A549 (cell line): ENCODE measurements around the gene PHB1. TPM values are rescaled to one million over a fixed set of nuclear protein-coding genes. Genes with fewer than 3 reads are reported as not detected.

Experiments used
- ATAC-seq, 2 experiments: fragments of 200-7000 bp in 1 of 2; fragments of >200 bp in 1 of 2; cut with Nextera tagmentation in 1 of 2; cut with Tn5 transposase in 1 of 2; 3 replicates each; pipeline versions ENCODE4 v1.8.0 to v1.9.1; 2018 to 2020; ENCODE audit warnings: mild to moderate bottlenecking in 1 of 2, moderate library complexity in 1 of 2
- CTCF ChIA-PET: fragments of 300-600 bp; sonication (Branson Sonifier 250); formaldehyde crosslinking; extraction: SDS; loops from one replicate; lab custom pipeline; 2021; ENCODE audit warnings: antibody characterized with exemption, inconsistent platforms; lab: Yijun Ruan, JAX
- POLR2A ChIA-PET: fragments of 350-600 bp; formaldehyde crosslinking; extraction: SDS; loops from one replicate; lab custom pipeline; 2021; ENCODE audit warnings: antibody characterized with exemption, inconsistent platforms; lab: Yijun Ruan, JAX
- DNase-seq, 2 experiments: peaks; one replicate each; pipeline versions ENCODE4 v3.0.0 to v3.0.0-alpha.2; 2011 to 2016; ENCODE audit warnings: low read depth in 1 of 2, low spot score in 1 of 2
- FAIRE-seq: peaks from 2 replicates; lab custom pipeline; 2011; peaks lifted over from hg19 to GRCh38; lab: Jason Lieb, UNC
- H3K27ac ChIP-seq, 2 experiments: fragments of >200 bp; sonication (Bioruptor Twin); formaldehyde crosslinking; 3 replicates each; pipeline ENCODE4 v1.5.1; 2016 to 2017
- H3K4me1 ChIP-seq: fragments of >200 bp; sonication (Bioruptor Twin); formaldehyde crosslinking; 3 replicates; pipeline ENCODE4 v1.6.1; 2016
- H3K4me2 ChIP-seq: fragments of >200 bp; sonication (Bioruptor Twin); formaldehyde crosslinking; 3 replicates; pipeline ENCODE4 v1.6.1; 2016
- H3K4me3 ChIP-seq: fragments of >200 bp; sonication (Bioruptor Twin); formaldehyde crosslinking; 3 replicates; pipeline ENCODE4 v1.5.1; 2016
- H3K9me3 ChIP-seq: fragments of >200 bp; sonication (Bioruptor Twin); formaldehyde crosslinking; 3 replicates; pipeline ENCODE4 v1.6.1; 2016
- ATOH8 ChIP-seq: fragments of 250-450 bp; sonication (Bioruptor Pico); IDR thresholded peaks from 2 replicates; pipeline ENCODE4 v1.5.0; 2020; ENCODE audit warnings: low read depth, mild to moderate bottlenecking, moderate library complexity
- CBX8 ChIP-seq: fragments of 200-600 bp; sonication (generic); IDR thresholded peaks from 2 replicates; pipeline ENCODE4 v1.6.1; 2016
- CHD4 ChIP-seq: fragments of 200-600 bp; sonication (generic); IDR thresholded peaks from 2 replicates; pipeline ENCODE4 v1.6.1; 2016; ENCODE audit warnings: antibody characterized with exemption, mild to moderate bottlenecking, borderline replicate concordance
- E2F6 ChIP-seq: IDR thresholded peaks from 2 replicates; pipeline ENCODE4 v1.6.1; 2012; ENCODE audit warnings: low read depth, borderline replicate concordance
- EHMT2 ChIP-seq: fragments of 200-600 bp; sonication (generic); IDR thresholded peaks from 2 replicates; pipeline ENCODE4 v1.6.1; 2016; ENCODE audit warnings: antibody characterized with exemption, low read depth, mild to moderate bottlenecking, moderate library complexity
- EP300 ChIP-seq, 2 experiments: fragments of >200 bp; sonication (Bioruptor Twin); formaldehyde crosslinking; IDR thresholded peaks; 2 replicates in 1 of 2; 3 replicates in 1 of 2; pipeline ENCODE4 v1.6.1; 2016 to 2017
- ESRRA ChIP-seq: fragments of 150-350 bp; IDR thresholded peaks from 2 replicates; pipeline ENCODE4 v1.6.1; 2014; ENCODE audit warnings: mild to moderate bottlenecking, low read length, borderline replicate concordance
- FOSB ChIP-seq: fragments of 250-450 bp; sonication (Bioruptor Pico); IDR thresholded peaks from 2 replicates; pipeline ENCODE4 v1.5.0; 2020; ENCODE audit warnings: mild to moderate bottlenecking, moderate library complexity
- HOXA7 ChIP-seq: fragments of 250-450 bp; sonication (Bioruptor Pico); IDR thresholded peaks from 2 replicates; pipeline ENCODE4 v1.5.0; 2020; ENCODE audit warnings: mild to moderate bottlenecking, moderate library complexity
- HOXB13 ChIP-seq: fragments of 250-450 bp; sonication (Bioruptor Pico); IDR thresholded peaks from 2 replicates; pipeline ENCODE4 v1.5.0; 2020; ENCODE audit warnings: low read depth, mild to moderate bottlenecking, moderate library complexity
- MAFK ChIP-seq: fragments of 450-650 bp; IDR thresholded peaks from 2 replicates; pipeline ENCODE4 v1.6.1; 2014; ENCODE audit not compliant: partially characterized antibody
- MAZ ChIP-seq: fragments of 150-350 bp; IDR thresholded peaks from 2 replicates; pipeline ENCODE4 v1.6.1; 2014; ENCODE audit warnings: antibody characterized with exemption, low read depth, low read length, borderline replicate concordance
- MYC ChIP-seq: IDR thresholded peaks from 2 replicates; pipeline ENCODE4 v1.6.1; 2012; ENCODE audit warnings: mild to moderate bottlenecking, inconsistent platforms, low read length, improper control_type of control experiment, borderline replicate concordance
- NFE2L2 ChIP-seq: fragments of 150-350 bp; conservative IDR thresholded peaks from 2 replicates; pipeline ENCODE4 v1.6.1; 2014; ENCODE audit warnings: low read length
- PBX3 ChIP-seq: IDR thresholded peaks from 2 replicates; pipeline ENCODE4 v1.6.1; 2012
- PHF8 ChIP-seq: fragments of 200-600 bp; sonication (generic); IDR thresholded peaks from 2 replicates; pipeline ENCODE4 v1.6.1; 2016; ENCODE audit warnings: low read depth, mild to moderate bottlenecking, antibody characterized with exemption, moderate library complexity, borderline replicate concordance
- POLR2A ChIP-seq: IDR thresholded peaks from 2 replicates; pipeline ENCODE4 v1.6.1; 2012; ENCODE audit warnings: mild to moderate bottlenecking, low read length
- RFX5 ChIP-seq: fragments of 450-650 bp; IDR thresholded peaks from 2 replicates; pipeline ENCODE4 v1.7.1; 2014; ENCODE audit warnings: antibody characterized with exemption, mild to moderate bottlenecking, moderate library complexity
- SMC3 ChIP-seq: fragments of >200 bp; sonication (Bioruptor Twin); formaldehyde crosslinking; IDR thresholded peaks from 3 replicates; pipeline ENCODE4 v1.6.1; 2018; ENCODE audit warnings: inconsistent platforms
- SREBF2 ChIP-seq: fragments of 450-650 bp; IDR thresholded peaks from 2 replicates; pipeline ENCODE4 v1.6.1; 2014; ENCODE audit warnings: mild to moderate bottlenecking, moderate library complexity
- ZNF302 ChIP-seq: fragments of 250-450 bp; sonication (Bioruptor Pico); IDR thresholded peaks from 2 replicates; pipeline ENCODE4 v1.9.0; 2021; ENCODE audit warnings: inconsistent platforms, mild to moderate bottlenecking, moderate library complexity
- ZSCAN20 ChIP-seq: fragments of 250-450 bp; sonication (Bioruptor Pico); IDR thresholded peaks from 2 replicates; pipeline ENCODE4 v1.8.0; 2022; ENCODE audit warnings: mild to moderate bottlenecking, moderate library complexity
- WGBS: methylation state at CpG from one replicate; pipeline ENCODE4 v1.1.6; 2017; ENCODE audit errors: missing lambda C conversion rate; 5-methylcytosine and 5-hydroxymethylcytosine counted together
- polyA plus RNA-seq, 4 experiments: library from polyadenylated mRNA; depleted of rRNA in 3 of 4; stranded (reverse); fragments of >200 nt; fragmentation: RNase III in 1 of 4; extraction: RNeasy Plus Mini Kit Qiagen cat#74134 plus additional on column Dnase treatment in 1 of 4; gene quantifications; 2 replicates in 3 of 4; 3 replicates in 1 of 4; pipeline ENCODE4 v1.2.3, GENCODE V29; 2011 to 2017

Gene PHB1
- polyA plus RNA-seq, 2 of the 4 experiments (the other 2 are of a cell fraction), result 432 to 480 TPM

- H3K4me1 ChIP-seq, result peaks cover 28% of the 10 kb centered on the region
- ChIA-PET CTCF (interaction anchor here (1.9 to 3.9 kb wide), 4 partner anchors 8 to 196 kb away, joined by 5 to 26 read pairs (median 8); no protein-coding TSS in a partner anchor), POLR2A (interaction anchor here (1.2 kb wide), 1 partner anchor 19 kb away, joined by 3 read pairs; no protein-coding TSS in a partner anchor)
- H3K4me2 ChIP-seq, result peak overlapping the region; percentile 90
- peak in 1 of 2 experiments; percentile 60 for DNase-seq
- H3K9me3 ChIP-seq, result no peaks in the 10 kb centered on the region
- peak in 1 of 2 experiments; percentile 52; a peak in 2 of 6 replicates for ATAC-seq
- no peak for TF ChIP-seq ESRRA
- H3K4me3 ChIP-seq, result peak overlapping the region; percentile 94
- no peak for FAIRE-seq
- WGBS, result 3% methylated on average over 8 of the region's 8 CpGs
- H3K27ac ChIP-seq, result peak overlapping the region; percentile 87 to 96
Observed at GRCh38 chr17:49360796-49361128, 53.9 kb downstream of the PHB1 start.

- ChIA-PET POLR2A (interaction anchor here (0.5 to 1.2 kb wide), 2 partner anchors 19 to 47 kb away, joined by 3 to 4 read pairs; no protein-coding TSS in a partner anchor), CTCF (interaction anchor here (1.9 to 3.9 kb wide), 5 partner anchors 9 to 196 kb away, joined by 5 to 26 read pairs (median 8); no protein-coding TSS in a partner anchor)
- no peak for DNase-seq
- H3K27ac ChIP-seq, result peak overlapping the region in 1 of 2 experiments; percentile 96; a peak in 4 of 6 replicates
- peak overlapping the region; percentile 90 for H3K4me2 ChIP-seq
- H3K4me3 ChIP-seq, result peak overlapping the region; percentile 94
- FAIRE-seq, result no peak
- 44% methylated on average over 8 of the region's 8 CpGs for WGBS
- TF ChIP-seq SMC3 (no peak), PHF8 (no peak), EHMT2 (no peak), NFE2L2 (no peak), EP300 (IDR thresholded peaks at IDR 0.05) (no peak), MYC (no peak), PBX3 (no peak), SREBF2 (no peak), CBX8 (no peak), POLR2A (no peak), MAZ (no peak), HOXA7 (CRISPR knock-in tag) (no peak), FOSB (no peak), ZNF302 (CRISPR knock-in tag) (no peak), CHD4 (no peak)
- peaks cover 28% of the 10 kb centered on the region for H3K4me1 ChIP-seq
- no peaks in the 10 kb centered on the region for H3K9me3 ChIP-seq
- no peak for ATAC-seq
Observed at GRCh38 chr17:49359990-49360795, 54.5 kb downstream of the PHB1 start.

- H3K4me3 ChIP-seq, result no peak overlapping the region
- TF ChIP-seq PHF8, result no peak
- no peak for TF ChIP-seq CHD4
- no peak for TF ChIP-seq MAFK
- no peak for TF ChIP-seq ATOH8 (CRISPR knock-in tag)
- no peak for TF ChIP-seq POLR2A
- TF ChIP-seq RFX5, result no peak
- TF ChIP-seq ESRRA, result no peak
- no peak for TF ChIP-seq E2F6
- no peak for TF ChIP-seq ZSCAN20 (CRISPR knock-in tag)
- no peak for TF ChIP-seq HOXB13 (CRISPR knock-in tag)
- TF ChIP-seq FOSB, result no peak
Observed at GRCh38 chr17:49358641-49359247, 55.9 kb downstream of the PHB1 start.

More at GRCh38 chr17:49358641-49359247, 55.9 kb downstream of the PHB1 start:
- ChIA-PET POLR2A (no interaction called here), CTCF (interaction anchor here (1.0 to 3.9 kb wide), 7 partner anchors 9 to 198 kb away, joined by 3 to 26 read pairs (median 3); no protein-coding TSS in a partner anchor)
- H3K27ac ChIP-seq, result no peak overlapping the region
- DNase-seq, result no peak
- WGBS, result 77% methylated on average over 4 of the region's 4 CpGs
- FAIRE-seq, result no peak
- no peaks in the 10 kb centered on the region for H3K9me3 ChIP-seq
- ATAC-seq, result no peak
- H3K4me1 ChIP-seq, result peaks cover 28% of the 10 kb centered on the region
- H3K4me2 ChIP-seq, result no peak overlapping the region; the same call in 2 of the 3 replicates
